Stimulated activated naive CD8-positive, alpha-beta T cell treated with anti-CD3 and anti-CD28 coated beads, Interleukin-15, amount 100 ng/mL, for 72 hours (primary cell): ENCODE results near the gene RUSC1.
"Not testable (repeated sequence)": the region's sequence is repeated elsewhere in the genome, so short reads cannot be mapped to it uniquely, and the experiment has no call there.

Experiments
- ATAC-seq: fragments of 150-1000 bp; cut with Tn5 transposase; 2 replicates; pipeline ENCODE4 v1.10.0; 2021; ENCODE audit warnings: mild to moderate bottlenecking, moderate library complexity
- DNase-seq, 2 donors: peaks; one replicate each; pipeline ENCODE4 v3.0.0; 2021 to 2022
- H3K27ac Mint-ChIP-seq, 2 donors: one replicate each; pipeline ENCODE4 v1.8.0; 2022; ENCODE audit warnings: mild to moderate bottlenecking in 2 of 2, mixed read lengths in 2 of 2, moderate library complexity in 2 of 2
- H3K27me3 Mint-ChIP-seq: one replicate; pipeline ENCODE4 v1.8.0; 2022; ENCODE audit warnings: mixed read lengths
- H3K4me1 Mint-ChIP-seq: one replicate; pipeline ENCODE4 v1.8.0; 2022; ENCODE audit warnings: mild to moderate bottlenecking, mixed read lengths
- H3K4me3 Mint-ChIP-seq, 2 donors: one replicate each; pipeline ENCODE4 v1.8.0; 2022; ENCODE audit warnings: mild to moderate bottlenecking in 2 of 2, mixed read lengths in 2 of 2, moderate library complexity in 1 of 2
- H3K9me3 Mint-ChIP-seq, 2 donors: one replicate each; pipeline ENCODE4 v1.8.0; 2022; ENCODE audit warnings: mixed read lengths in 2 of 2

The RUSC1 gene

GRCh38 chr1:155326020-155326526 is 5.4 kb downstream of the RUSC1 start:
- Mint-ChIP-seq H3K27me3 (no peaks in the 10 kb centered on the region), H3K4me3 (peak overlapping the region; percentile 37 to 45), H3K4me1 (peaks cover 45% of the 10 kb centered on the region), H3K9me3 (no peaks in the 10 kb centered on the region), H3K27ac (no peak overlapping the region)
- no peak for DNase-seq
- ATAC-seq, result no peak

DNA sequence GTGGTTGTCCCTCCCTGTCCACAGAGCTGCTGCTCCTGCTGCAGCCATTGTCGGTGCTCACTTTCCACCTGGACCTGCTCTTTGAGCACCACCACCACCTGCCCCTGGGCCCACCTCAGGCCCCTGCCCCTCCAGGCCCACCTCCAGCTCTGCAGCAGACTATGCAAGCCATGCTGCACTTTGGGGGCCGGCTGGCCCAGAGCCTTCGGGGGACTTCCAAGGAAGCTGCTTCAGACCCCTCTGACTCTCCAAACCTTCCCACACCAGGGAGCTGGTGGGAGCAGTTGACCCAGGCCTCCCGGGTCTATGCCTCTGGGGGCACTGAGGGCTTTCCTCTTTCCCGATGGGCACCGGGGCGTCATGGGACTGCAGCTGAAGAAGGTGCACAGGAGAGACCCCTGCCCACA is 5.9 kb downstream of the RUSC1 start:
- H3K9me3 Mint-ChIP-seq, result no peaks in the 10 kb centered on the region
- H3K27me3 Mint-ChIP-seq, result no peaks in the 10 kb centered on the region
- peak overlapping the region in 1 of 2 donors; percentile 68 for H3K27ac Mint-ChIP-seq
- DNase-seq (no peak), ATAC-seq (no peak)
- H3K4me1 Mint-ChIP-seq, result peaks cover 40% of the 10 kb centered on the region
- no peak overlapping the region for H3K4me3 Mint-ChIP-seq

GRCh38 chr1:155327981-155328380 is 7.3 kb downstream of the RUSC1 start:
- peaks cover 29% of the 10 kb centered on the region for H3K4me1 Mint-ChIP-seq
- H3K4me3 Mint-ChIP-seq, result no peak overlapping the region
- H3K27ac Mint-ChIP-seq, result peak overlapping the region in 1 of 2 donors; percentile 48
- DNase-seq, result no peak
- no peak for ATAC-seq
- H3K9me3 Mint-ChIP-seq, result no peaks in the 10 kb centered on the region
- no peaks in the 10 kb centered on the region for H3K27me3 Mint-ChIP-seq

- Mint-ChIP-seq H3K4me1 (peaks cover 29% of the 10 kb centered on the region), H3K27ac (peak overlapping the region; percentile 46 to 82)
- H3K27me3 Mint-ChIP-seq, H3K9me3 Mint-ChIP-seq, ATAC-seq, DNase-seq, H3K4me3 Mint-ChIP-seq: not testable (repeated sequence)
Measured at GRCh38 chr1:155328856-155329255, 8.2 kb downstream of the RUSC1 start.

DNA sequence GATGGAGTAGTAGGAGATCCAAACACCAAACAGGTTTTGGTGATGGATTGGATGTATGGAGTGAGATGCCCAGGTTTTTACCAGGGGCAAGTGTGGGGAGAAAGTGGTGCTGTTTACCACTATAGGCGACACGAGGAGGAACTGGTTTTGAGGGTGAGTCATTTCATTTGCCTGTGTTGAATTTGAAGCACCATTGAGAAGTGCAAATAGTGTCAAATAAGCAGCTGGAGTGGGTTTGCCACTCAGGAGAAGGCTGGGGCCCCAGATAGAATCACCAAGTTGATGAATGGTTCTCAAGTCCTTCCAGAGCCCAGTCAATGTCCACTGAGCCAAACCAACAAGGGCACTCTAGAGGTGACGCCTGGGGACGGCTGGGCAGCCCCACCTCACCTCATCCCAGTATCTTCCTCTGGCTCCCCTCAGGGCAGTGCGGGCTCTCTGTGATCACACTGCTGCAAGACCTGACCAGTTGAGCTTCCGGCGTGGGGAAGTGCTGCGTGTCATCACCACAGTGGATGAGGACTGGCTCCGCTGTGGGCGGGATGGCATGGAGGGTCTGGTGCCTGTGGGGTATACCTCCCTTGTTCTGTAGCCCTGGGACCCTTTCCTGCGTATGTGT is 9.4 kb downstream of the RUSC1 start:
- ATAC-seq (no peak), DNase-seq (no peak)
- H3K4me1 Mint-ChIP-seq, result peaks cover 24% of the 10 kb centered on the region
- no peak overlapping the region for H3K27ac Mint-ChIP-seq
- H3K9me3 Mint-ChIP-seq, result no peaks in the 10 kb centered on the region
- H3K4me3 Mint-ChIP-seq, result no peak overlapping the region
- H3K27me3 Mint-ChIP-seq, result no peaks in the 10 kb centered on the region

DNA sequence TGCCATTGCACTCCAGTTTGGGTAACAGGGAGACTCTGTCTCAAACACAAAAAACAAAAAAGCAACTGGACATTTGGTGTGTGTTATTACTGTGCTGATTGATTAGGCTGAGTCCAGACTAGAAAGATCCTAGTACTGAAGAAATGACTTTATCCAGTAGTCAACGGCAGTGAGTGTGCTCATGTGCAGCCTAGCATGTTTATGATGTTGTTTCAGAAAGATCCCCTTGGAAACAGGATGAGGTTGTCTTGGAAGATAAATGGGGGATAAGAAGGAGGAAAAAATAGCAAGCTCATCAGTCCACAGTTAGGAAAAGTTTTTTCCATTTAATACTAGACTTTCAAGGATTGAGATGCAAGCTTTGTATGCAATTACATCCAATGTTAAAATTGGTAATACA is 14.3 kb downstream of the RUSC1 start:
- Mint-ChIP-seq H3K27me3 (no peaks in the 10 kb centered on the region), H3K27ac (no peak overlapping the region), H3K4me1 (no peaks in the 10 kb centered on the region), H3K4me3 (no peak overlapping the region), H3K9me3 (no peaks in the 10 kb centered on the region)
- DNase-seq (no peak), ATAC-seq (no peak)

DNA sequence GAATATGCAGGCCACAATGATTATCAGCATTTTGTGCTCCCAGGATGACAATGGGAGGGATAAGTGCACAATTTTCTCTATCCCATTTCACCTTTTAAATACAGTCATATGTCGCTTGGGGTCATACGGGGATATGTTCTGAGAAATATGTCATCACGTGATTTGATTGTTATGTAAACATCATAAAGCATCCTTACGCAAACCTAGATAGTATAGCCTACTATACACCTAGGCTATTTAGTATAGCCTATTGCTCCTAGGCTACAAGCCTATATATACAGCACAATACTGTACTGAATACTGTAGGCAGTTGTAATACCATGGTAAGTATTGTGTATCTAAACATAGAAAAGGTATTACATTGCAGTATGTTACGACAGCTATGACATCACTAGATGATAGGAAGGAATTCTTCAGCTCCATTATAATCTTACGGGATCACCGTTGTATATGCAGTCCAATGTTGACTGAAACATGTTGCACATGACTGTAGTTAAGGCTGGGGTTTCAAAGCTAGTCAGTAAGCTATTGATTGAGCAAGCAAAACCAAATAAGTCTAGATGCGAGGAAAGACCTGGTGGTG is 18.9 kb downstream of the RUSC1 start:
- H3K27me3 Mint-ChIP-seq, result no peaks in the 10 kb centered on the region
- no peaks in the 10 kb centered on the region for H3K4me1 Mint-ChIP-seq
- H3K9me3 Mint-ChIP-seq, result no peaks in the 10 kb centered on the region
- no peak for DNase-seq
- no peak overlapping the region for H3K27ac Mint-ChIP-seq
- no peak for ATAC-seq
- no peak overlapping the region for H3K4me3 Mint-ChIP-seq

GRCh38 chr1:155342842-155343241 is 22.1 kb downstream of the RUSC1 start:
- Mint-ChIP-seq H3K4me1 (no peaks in the 10 kb centered on the region), H3K27me3 (no peaks in the 10 kb centered on the region), H3K27ac (peak overlapping the region in 1 of 2 donors; percentile 67), H3K4me3 (no peak overlapping the region), H3K9me3 (no peaks in the 10 kb centered on the region)
- ATAC-seq (no peak), DNase-seq (no peak)

DNA sequence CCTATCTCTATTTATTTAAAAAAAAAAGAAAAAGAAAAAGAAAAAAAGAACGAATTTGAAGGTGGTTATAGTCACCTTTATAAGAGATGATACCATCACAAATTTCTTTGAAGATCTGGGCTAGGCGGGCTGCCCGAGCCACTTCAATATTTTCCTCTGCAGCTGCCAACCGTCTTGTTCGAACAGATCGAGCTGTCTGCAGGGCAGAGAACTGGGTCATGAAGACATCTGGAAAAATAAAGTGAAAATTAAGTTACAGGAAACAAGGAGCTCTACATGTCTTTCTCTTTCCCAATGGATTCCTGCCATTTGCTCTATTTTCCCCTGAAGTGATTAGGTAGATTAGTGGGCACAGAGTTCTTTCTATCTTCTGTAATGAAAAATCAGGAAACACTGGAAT is 31.9 kb downstream of the RUSC1 start:
- no peak for ATAC-seq
- no peaks in the 10 kb centered on the region for H3K9me3 Mint-ChIP-seq

DNA sequence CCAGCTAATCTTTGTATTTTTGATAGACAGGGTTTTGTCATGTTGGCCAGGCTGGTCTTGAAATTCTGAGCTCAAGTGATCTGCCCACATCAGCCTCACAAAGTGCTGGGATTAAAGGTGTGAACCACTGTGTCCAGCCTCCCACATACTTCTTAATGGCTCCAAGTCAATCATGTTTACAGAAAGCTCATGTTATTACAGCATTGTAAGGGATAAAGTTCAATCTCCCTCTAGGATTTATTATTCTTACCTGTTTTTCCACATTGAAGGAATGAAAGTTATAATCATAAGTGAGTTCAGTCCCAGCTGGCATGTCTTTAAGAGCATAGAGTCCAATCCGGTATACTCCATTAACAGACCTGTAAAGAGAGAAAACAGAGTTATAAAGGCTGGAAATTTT is 39.4 kb downstream of the RUSC1 start:
- Mint-ChIP-seq H3K9me3 (no peaks in the 10 kb centered on the region), H3K4me3 (no peak overlapping the region), H3K27ac (no peak overlapping the region), H3K27me3 (no peaks in the 10 kb centered on the region), H3K4me1 (no peaks in the 10 kb centered on the region)
- DNase-seq (no peak), ATAC-seq (no peak)

More for the DNA sequence above, 31.9 kb downstream of the RUSC1 start:
- peak overlapping the region; percentile 19 to 42 for H3K27ac Mint-ChIP-seq
- no peaks in the 10 kb centered on the region for H3K27me3 Mint-ChIP-seq
- no peak for DNase-seq
- H3K4me3 Mint-ChIP-seq, result no peak overlapping the region
- no peaks in the 10 kb centered on the region for H3K4me1 Mint-ChIP-seq

DNA sequence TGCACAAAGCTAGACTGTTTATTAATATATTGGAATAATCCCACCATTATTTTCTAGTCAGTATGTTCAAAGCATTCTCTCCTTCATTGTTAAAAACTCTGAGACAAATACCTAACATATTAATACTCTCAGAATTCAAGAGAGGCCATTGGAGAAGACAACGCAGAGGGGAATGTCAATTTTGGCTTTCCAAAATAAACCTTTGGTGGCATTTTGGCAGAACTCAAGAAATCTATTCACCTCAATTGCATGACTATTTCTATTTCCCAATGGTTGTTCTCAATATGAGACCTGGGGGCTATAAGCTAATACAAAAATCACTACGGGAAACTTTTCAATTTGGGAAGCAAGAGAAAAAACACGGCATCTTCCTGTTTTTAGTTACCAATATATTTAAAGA is 58.5 kb downstream of the RUSC1 start:
- ATAC-seq (no peak), DNase-seq (no peak)
- Mint-ChIP-seq H3K4me1 (peaks cover 9% of the 10 kb centered on the region), H3K27ac (no peak overlapping the region), H3K4me3 (no peak overlapping the region), H3K27me3 (no peaks in the 10 kb centered on the region), H3K9me3 (no peaks in the 10 kb centered on the region)

DNA sequence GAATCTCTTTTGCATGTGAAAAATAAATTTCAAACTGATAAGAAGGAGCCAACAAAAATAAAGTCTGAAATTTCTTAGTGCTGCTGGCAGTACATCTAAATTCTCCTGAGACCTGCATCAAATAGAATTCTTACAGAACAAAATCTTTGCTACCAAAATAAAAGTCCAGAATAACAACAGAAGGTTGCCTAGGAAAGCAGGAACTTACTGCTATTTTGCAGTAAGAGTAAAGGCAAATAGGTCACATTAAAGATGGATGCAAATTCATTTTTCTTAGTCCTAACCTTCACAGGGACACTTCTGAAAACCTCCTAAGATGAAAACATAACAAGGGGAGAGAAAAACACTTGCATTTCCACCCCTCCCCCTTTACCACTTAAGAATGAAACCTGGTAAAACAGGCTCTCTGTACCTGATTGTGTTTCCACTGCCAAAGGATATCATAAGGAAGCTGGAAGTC is 59.0 kb downstream of the RUSC1 start:
- no peak overlapping the region for H3K4me3 Mint-ChIP-seq
- no peaks in the 10 kb centered on the region for H3K9me3 Mint-ChIP-seq
- peak overlapping the region in 1 of 2 donors; percentile 29 for H3K27ac Mint-ChIP-seq
- peaks cover 9% of the 10 kb centered on the region for H3K4me1 Mint-ChIP-seq
- DNase-seq (no peak), ATAC-seq (no peak)
- H3K27me3 Mint-ChIP-seq, result no peaks in the 10 kb centered on the region
